Prostate gland (tissue), 2 donors: ENCODE results near the gene ZNF385B.

Experiments used
- CTCF ChIP-seq, 4 experiments: fragments of 200-600 bp in 2 of 4; fragments of 450-650 bp in 2 of 4; sonication (generic) in 2 of 4; IDR thresholded peaks; 1 replicate in 3 of 4; 2 replicates in 1 of 4; pipeline ENCODE4 v1.5.1; 2016 to 2019; ENCODE audit warnings: antibody characterized with exemption in 4 of 4, mild to moderate bottlenecking in 2 of 4, moderate library complexity in 2 of 4
- POLR2A ChIP-seq: fragments of 450-650 bp; IDR thresholded peaks from one replicate; pipeline ENCODE4 v1.6.1; 2016; ENCODE audit warnings: antibody characterized with exemption, mild to moderate bottlenecking
- POLR2AphosphoS5 ChIP-seq: sonication (generic); formaldehyde crosslinking; IDR thresholded peaks from one replicate; pipeline ENCODE4 v1.6.1; 2017; ENCODE audit warnings: antibody characterized with exemption

GRCh38 chr2:179859523-179859922 is 1.9 kb downstream of the ZNF385B start:
- TF ChIP-seq CTCF (IDR thresholded peaks at IDR 0.05) (no peak), POLR2A (no peak), POLR2AphosphoS5 (no peak)
